GM20000 (cell line): Measurements from ENCODE around the gene PDLIM7.

Source experiments
- DNase-seq: peaks from one replicate; pipeline ENCODE4 v3.0.0; 2012; ENCODE audit warnings: low spot score
- TF ChIP-seq, protein P1 (sequence below): IDR thresholded peaks from 2 replicates; pipeline ENCODE4 v1.5.1; 2012; ENCODE audit warnings: mild to moderate bottlenecking, control low read depth; ENCODE audit errors: extremely low read depth, missing control alignments

PDLIM7 gene

DNA sequence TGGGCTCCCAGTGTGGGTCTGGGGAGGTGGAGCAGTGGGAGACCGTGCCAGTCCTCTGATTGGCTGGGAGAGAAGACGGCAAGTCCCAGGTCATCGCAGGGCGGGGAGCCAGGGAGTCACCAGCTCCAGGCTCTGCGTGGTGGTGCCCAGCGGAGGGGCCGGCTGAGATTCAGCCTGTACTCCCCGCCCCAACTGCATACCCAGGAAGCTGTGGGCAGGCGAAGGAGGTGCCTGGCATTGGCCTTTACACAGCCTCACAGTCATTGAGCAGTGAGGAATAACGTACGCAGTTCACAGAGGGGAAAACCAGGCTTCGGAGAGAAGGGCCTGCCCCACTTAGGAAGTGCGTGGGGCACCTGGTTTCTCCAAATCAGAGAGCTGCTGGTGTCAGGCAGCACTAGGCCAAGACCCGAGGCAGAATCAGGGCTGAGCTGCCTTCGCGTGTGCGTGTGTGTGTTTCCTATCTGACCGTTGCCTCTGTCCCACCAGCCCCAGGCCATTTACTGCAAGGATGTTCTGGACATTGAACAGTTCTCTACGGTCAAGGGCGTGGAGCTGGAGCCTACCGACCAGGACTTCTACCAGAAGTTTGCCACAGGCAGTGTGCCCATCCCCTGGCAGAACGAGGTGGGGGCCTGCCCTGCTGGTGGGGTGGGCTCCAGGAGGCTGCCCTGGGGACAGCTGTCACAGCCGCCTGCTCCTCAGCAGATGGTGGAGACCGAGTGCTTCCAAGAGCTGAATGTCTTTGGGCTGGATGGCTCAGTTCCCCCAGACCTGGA lies 57.0 kb downstream of the PDLIM7 start:
- DNase-seq, result no peak
- TF ChIP-seq, protein P1, sequence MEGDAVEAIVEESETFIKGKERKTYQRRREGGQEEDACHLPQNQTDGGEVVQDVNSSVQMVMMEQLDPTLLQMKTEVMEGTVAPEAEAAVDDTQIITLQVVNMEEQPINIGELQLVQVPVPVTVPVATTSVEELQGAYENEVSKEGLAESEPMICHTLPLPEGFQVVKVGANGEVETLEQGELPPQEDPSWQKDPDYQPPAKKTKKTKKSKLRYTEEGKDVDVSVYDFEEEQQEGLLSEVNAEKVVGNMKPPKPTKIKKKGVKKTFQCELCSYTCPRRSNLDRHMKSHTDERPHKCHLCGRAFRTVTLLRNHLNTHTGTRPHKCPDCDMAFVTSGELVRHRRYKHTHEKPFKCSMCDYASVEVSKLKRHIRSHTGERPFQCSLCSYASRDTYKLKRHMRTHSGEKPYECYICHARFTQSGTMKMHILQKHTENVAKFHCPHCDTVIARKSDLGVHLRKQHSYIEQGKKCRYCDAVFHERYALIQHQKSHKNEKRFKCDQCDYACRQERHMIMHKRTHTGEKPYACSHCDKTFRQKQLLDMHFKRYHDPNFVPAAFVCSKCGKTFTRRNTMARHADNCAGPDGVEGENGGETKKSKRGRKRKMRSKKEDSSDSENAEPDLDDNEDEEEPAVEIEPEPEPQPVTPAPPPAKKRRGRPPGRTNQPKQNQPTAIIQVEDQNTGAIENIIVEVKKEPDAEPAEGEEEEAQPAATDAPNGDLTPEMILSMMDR, result no peak

DNA sequence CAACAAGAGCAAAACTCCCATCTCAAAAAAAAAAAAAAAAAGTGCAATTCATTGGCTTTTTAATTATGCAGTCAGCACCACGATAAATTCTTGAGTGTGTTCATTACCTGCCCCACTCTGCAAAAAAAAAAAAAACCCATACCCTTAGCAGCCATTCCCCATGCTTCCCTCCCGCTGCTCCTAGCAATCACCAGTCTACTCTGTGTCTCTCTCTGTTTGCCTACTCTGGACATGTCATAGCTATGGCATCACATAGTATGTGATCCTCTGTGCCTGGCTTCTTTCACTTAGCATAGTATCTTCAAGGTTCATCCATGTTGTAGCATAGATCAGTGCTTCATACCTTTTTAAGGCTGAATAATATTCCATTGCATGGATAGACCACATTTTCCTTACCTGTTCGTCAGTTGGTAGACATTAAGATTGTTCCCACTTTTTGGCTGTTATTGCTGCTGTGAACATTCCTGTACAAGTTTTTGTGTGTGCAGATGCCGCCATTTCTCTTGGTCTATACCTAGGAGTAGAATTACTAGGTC lies 57.8 kb downstream of the PDLIM7 start:
- DNase-seq, result no peak
- TF ChIP-seq, protein P1, result no peak

DNA sequence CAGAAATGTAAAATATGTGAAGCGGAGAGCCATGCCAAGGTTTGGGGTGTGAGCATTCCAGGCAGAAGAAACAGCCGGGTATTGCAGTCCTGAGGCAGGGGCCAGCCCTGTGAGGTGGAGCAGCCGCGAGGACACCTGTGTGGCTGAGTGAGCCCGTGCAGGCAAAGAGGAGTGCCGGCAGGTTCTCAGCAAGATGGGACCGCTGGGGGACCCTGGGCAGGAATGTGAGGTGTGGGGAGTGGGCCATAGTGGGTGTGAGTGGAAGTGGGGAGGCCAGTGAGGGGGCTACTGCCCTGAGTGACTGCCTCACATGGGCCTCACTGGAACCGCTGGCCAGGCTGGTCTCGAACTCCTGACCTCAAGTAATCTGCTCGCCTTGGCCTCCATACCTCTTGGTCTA lies 58.9 kb downstream of the PDLIM7 start:
- DNase-seq, result no peak
- TF ChIP-seq, protein P1, result no peak

GRCh38 chr5:177437623-177438022 lies 59.8 kb downstream of the PDLIM7 start:
- DNase-seq, result no peak
- TF ChIP-seq, protein P1, result no peak

- TF ChIP-seq, protein P1, result no peak
- DNase-seq, result no peak
Measured at GRCh38 chr5:177435847-177436536, 61.4 kb downstream of the PDLIM7 start.

DNA sequence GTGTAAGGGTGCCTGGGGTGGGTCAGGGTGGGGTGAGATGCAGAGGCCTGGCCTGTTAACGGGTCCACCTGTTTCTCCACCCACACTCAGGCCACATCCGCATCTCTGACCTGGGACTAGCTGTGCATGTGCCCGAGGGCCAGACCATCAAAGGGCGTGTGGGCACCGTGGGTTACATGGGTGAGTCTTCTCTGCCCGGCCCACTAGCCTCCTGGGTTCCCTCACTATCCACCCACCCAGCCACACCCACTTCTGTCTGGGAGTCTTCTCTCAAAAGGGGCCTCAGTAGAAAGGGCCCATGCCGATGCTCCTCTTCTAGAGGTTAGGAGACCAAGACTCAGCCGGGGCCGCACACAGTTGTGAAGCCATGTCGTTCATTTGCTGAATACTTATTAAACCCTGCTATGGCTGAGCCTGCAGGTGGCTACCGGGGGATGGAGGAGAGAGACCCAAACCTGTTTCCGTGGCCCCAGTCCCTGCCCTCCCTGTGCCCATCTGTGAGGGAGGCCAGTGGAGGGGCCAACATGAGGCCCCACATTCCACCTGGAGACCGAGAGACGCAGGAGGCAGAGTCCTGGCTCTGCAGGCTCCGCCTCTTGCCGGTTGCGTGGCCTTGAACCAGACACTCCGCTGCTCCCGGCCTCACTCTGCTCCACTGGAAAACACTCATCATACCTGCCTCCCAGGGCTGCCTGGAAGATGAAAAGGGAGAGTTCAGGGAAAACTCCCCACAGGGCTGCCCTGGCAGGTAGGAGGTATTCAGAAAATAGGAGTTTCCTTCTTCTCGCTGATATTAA lies 62.3 kb downstream of the PDLIM7 start:
- no peak for DNase-seq
- TF ChIP-seq, protein P1, result no peak
